Testis (tissue), 3 donors: Measurements from ENCODE around the gene GTPBP1. TPM values are rescaled to one million over a fixed set of nuclear protein-coding genes. Genes with fewer than 3 reads are reported as not detected.

Source experiments
- DNase-seq: peaks from one replicate; pipeline ENCODE4 v3.0.0-alpha.2; 2019
- H3K27ac ChIP-seq, 2 donors: fragments of 200-600 bp; sonication (generic); one replicate each; pipeline ENCODE4 v1.5.1; 2019
- H3K27me3 ChIP-seq: fragments of 200-600 bp; sonication (generic); one replicate; pipeline ENCODE4 v1.5.1; 2019
- H3K36me3 ChIP-seq: fragments of 200-600 bp; sonication (generic); one replicate; pipeline ENCODE4 v1.5.1; 2017; ENCODE audit warnings: low read depth; ENCODE audit errors: missing control alignments
- H3K4me1 ChIP-seq: fragments of 200-600 bp; sonication (generic); one replicate; pipeline ENCODE4 v1.5.1; 2019
- H3K4me3 ChIP-seq, 2 donors: fragments of 200-600 bp; sonication (generic); one replicate each; pipeline ENCODE4 v1.5.1; 2017 to 2019
- H3K9me3 ChIP-seq: fragments of 200-600 bp; sonication (generic); one replicate; pipeline ENCODE4 v1.5.1; 2017
- POLR2A ChIP-seq: fragments of 450-650 bp; IDR thresholded peaks from one replicate; pipeline ENCODE4 v1.6.1; 2017; ENCODE audit warnings: antibody characterized with exemption, mild to moderate bottlenecking, moderate library complexity
- WGBS, 2 donors: methylation state at CpG; one replicate each; pipeline ENCODE4 v1.1.5; 2018; 5-methylcytosine and 5-hydroxymethylcytosine counted together
- intact Hi-C: fragments of 100-400 bp; cut with DNase I; formaldehyde crosslinking; loops from one replicate; pipeline ENCODE4 v1.15.1; 2023; ENCODE audit warnings: low total_unique reads
- polyA plus RNA-seq: library from polyadenylated mRNA; stranded (reverse); fragments of 350-450 nt; fragmentation: Illumina TruSeq; extraction: RNeasy Lipid Tissue Mini Kit (QIAGEN cat#74804); gene quantifications from one replicate; pipeline ENCODE4 v1.2.3, GENCODE V29; 2014; ENCODE audit warnings: low read depth, low replicate concordance; ENCODE audit not compliant: insufficient read depth
- total RNA-seq, 2 donors: library from RNA; depleted of rRNA; stranded (reverse); fragments of >200 nt; gene quantifications; one replicate each; pipeline ENCODE4 v1.2.3, GENCODE V29; 2016
- TF ChIP-seq, protein P1 (sequence below), 3 experiments: fragments of 450-650 bp in 2 of 3; fragments of 200-600 bp in 1 of 3; sonication (generic) in 1 of 3; IDR thresholded peaks; one replicate each; pipeline ENCODE4 v1.5.1; 2016 to 2019; ENCODE audit warnings: antibody characterized with exemption in 3 of 3, mild to moderate bottlenecking in 2 of 3, moderate library complexity in 1 of 3

The GTPBP1 gene
- total and polyA plus RNA-seq, 3 donors from 2014 or later, result 53.1 to 89.8 (median 81.5) TPM

DNA sequence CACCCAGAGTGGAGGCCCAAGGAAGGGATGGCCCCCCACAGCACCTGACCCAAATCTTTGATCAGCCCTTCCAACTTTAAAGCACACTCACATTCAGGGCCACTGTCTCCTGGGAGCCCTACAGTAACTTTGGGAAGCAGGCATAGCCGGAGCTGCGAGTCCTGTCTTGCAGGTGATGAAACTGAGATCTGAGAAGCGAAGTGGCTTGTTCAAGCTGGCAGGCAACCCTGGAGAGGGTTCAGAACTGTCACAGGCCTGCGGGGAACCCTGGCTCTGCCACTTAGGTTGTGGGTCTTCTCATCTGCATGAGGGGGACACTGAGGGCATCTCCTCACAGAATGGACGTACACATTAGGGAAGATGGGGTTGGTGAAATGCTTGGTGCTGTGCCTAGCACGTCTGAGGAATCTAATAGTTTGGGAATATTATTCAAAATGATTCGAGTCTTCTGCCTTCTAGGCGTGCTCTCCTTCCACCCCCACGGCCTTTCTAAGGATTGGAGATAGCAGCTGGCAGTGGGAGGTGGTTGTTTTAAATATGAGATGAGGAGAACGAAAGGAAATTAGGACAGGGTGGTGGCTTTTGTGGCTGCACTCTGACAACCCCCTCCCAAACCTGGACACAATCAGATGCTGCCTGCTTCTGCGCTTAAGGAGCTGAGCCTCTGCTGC, 68.9 kb downstream of the GTPBP1 start:
- no peaks in the 10 kb centered on the region for H3K9me3 ChIP-seq
- no peak overlapping the region for H3K4me3 ChIP-seq
- H3K27ac ChIP-seq, result no peak overlapping the region
- WGBS, 2 donors, result 77% methylated on average over 10 to 11 of the region's 11 CpGs
- intact Hi-C loops, result no loop called here
- H3K36me3 ChIP-seq, result no peaks in the 10 kb centered on the region
- H3K27me3 ChIP-seq, result no peaks in the 10 kb centered on the region
- TF ChIP-seq, protein P1, sequence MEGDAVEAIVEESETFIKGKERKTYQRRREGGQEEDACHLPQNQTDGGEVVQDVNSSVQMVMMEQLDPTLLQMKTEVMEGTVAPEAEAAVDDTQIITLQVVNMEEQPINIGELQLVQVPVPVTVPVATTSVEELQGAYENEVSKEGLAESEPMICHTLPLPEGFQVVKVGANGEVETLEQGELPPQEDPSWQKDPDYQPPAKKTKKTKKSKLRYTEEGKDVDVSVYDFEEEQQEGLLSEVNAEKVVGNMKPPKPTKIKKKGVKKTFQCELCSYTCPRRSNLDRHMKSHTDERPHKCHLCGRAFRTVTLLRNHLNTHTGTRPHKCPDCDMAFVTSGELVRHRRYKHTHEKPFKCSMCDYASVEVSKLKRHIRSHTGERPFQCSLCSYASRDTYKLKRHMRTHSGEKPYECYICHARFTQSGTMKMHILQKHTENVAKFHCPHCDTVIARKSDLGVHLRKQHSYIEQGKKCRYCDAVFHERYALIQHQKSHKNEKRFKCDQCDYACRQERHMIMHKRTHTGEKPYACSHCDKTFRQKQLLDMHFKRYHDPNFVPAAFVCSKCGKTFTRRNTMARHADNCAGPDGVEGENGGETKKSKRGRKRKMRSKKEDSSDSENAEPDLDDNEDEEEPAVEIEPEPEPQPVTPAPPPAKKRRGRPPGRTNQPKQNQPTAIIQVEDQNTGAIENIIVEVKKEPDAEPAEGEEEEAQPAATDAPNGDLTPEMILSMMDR (IDR thresholded peaks at IDR 0.05), result no peak
- no peaks in the 10 kb centered on the region for H3K4me1 ChIP-seq
- no peak for DNase-seq

GRCh38 chr22:38775656-38776055, 69.9 kb downstream of the GTPBP1 start:
- Histone ChIP-seq H3K4me3 (no peak overlapping the region), H3K27me3 (no peaks in the 10 kb centered on the region), H3K9me3 (no peaks in the 10 kb centered on the region), H3K36me3 (no peaks in the 10 kb centered on the region), H3K4me1 (no peaks in the 10 kb centered on the region), H3K27ac (no peak overlapping the region)
- intact Hi-C loops, result no loop called here
- no peak for TF ChIP-seq POLR2A
- TF ChIP-seq, protein P1 (IDR thresholded peaks at IDR 0.05), result no peak
- WGBS, 2 donors, result 84 to 86% methylated on average over 9 to 13 of the region's 13 CpGs
- no peak for DNase-seq

DNA sequence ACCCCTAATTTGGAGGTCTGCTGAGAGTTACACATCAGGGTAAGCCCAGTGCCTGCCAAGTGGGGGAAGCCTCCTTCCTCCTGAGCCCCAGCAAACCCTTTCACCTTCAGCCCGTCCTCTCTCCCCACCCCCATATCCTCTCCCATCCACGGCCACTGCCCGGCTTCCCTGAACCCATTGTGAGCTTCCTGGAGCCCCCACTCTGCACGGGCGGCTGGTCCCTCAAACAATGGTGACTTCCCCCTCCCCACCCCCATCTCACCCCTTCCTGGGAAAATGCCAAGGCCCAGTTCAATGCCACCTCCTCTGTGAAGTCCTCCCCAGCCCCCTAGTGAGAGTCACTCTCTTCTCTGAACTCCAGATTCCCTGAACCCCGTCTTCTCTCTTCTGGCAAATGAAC, 70.3 kb downstream of the GTPBP1 start:
- 72 to 85% methylated on average over 6 of the region's 6 CpGs for WGBS, 2 donors
- intact Hi-C loops, result no loop called here
- Histone ChIP-seq H3K4me1 (no peaks in the 10 kb centered on the region), H3K36me3 (no peaks in the 10 kb centered on the region), H3K27me3 (no peaks in the 10 kb centered on the region), H3K9me3 (no peaks in the 10 kb centered on the region), H3K4me3 (no peak overlapping the region), H3K27ac (no peak overlapping the region)
- TF ChIP-seq POLR2A, result no peak
- TF ChIP-seq, protein P1 (IDR thresholded peaks at IDR 0.05), result no peak
- no peak for DNase-seq

DNA sequence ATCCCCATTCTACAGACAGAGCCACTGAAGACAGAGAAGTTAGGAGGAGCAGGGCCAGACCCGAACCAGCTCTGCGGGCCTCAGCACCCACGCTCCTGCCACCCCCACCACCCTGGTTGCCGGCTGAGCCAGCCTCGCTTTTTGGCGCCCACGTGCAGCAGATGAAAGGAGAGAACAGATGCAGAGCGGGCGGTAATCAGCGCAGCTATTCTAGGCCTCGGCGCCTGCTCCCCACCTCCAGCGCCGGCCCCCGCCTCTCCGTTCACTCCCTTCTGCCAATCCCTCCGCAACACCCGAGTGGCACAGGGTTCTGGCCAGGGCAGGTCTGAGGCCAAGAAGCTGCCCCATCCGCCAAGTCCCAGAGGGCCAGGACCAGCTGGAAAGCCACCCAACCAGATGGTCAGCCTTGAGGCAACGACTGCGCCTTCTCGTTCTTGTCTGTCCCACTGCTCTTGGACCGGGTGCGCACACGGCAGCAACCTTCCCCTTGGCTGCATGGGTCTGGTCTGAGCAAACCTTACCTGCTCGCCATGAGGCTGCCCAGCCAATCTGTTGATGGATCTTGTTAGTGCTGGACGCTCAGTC, 71.4 kb downstream of the GTPBP1 start:
- Histone ChIP-seq H3K27ac (no peak overlapping the region), H3K4me1 (no peaks in the 10 kb centered on the region), H3K36me3 (no peaks in the 10 kb centered on the region), H3K27me3 (no peaks in the 10 kb centered on the region), H3K9me3 (no peaks in the 10 kb centered on the region), H3K4me3 (no peak overlapping the region)
- no peak for TF ChIP-seq POLR2A
- TF ChIP-seq, protein P1 (IDR thresholded peaks at IDR 0.05), result no peak
- intact Hi-C loops, result no loop called here
- DNase-seq, result no peak
- WGBS, 2 donors, result 94 to 95% methylated on average over 17 to 27 of the region's 27 CpGs

DNA sequence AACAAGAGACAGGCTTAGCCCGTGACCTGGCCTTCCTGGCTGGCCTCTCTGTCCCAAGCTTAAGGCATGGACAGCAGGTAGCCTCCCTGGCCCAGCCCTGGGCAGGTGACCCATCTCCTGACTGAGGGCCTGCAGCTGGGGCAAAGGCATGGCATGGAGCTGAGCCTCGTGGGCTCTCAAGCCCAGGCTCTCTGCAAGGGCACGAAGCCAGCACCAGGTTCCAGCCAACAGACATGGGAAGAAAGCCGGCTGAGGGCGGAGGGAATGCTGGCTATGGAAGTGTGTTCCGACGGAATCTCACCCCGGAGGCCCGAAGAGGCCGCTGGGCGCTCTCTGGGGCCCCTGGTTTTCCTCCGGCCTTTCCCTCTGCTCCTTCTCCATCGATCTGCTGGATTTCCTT, 75.3 kb downstream of the GTPBP1 start:
- TF ChIP-seq, protein P1 (IDR thresholded peaks at IDR 0.05), result no peak
- no peak for TF ChIP-seq POLR2A
- no peaks in the 10 kb centered on the region for H3K9me3 ChIP-seq
- 78 to 93% methylated on average over 13 of the region's 13 CpGs for WGBS, 2 donors
- H3K4me1 ChIP-seq, result peaks cover 12% of the 10 kb centered on the region
- intact Hi-C loops, result no loop called here
- no peaks in the 10 kb centered on the region for H3K36me3 ChIP-seq
- no peak for DNase-seq
- no peak overlapping the region for H3K27ac ChIP-seq
- no peaks in the 10 kb centered on the region for H3K27me3 ChIP-seq
- H3K4me3 ChIP-seq, result no peak overlapping the region
